SH-SY5Y (cell line): ENCODE measurements around the gene ABCC2.

Experiments used
- GATA2 ChIP-seq: IDR thresholded peaks from 2 replicates; pipeline ENCODE4 v1.6.1; 2011; ENCODE audit warnings: mild to moderate bottlenecking, low read depth, low read length
- GATA3 ChIP-seq: IDR thresholded peaks from 2 replicates; pipeline ENCODE4 v1.6.1; 2011; ENCODE audit warnings: low read depth, mild to moderate bottlenecking, low read length, moderate library complexity

DNA sequence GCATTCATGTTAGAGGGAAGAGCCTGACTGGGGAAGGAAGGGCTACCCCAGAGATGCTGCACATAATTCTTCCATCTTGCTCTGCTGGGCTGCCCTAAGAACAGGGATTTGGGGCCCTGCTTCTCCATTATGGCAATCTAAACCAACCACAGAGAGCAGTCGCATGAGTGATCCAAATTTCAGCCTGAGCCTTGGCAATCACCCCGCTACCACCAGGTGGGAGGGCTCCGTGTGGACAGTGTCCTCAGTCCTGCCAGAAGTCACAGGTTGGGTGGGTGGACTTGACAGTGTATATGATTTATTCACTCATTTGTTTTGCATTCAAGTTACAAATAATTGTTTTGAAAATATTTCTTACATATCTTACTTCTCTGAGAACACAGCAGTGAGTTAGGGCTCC, 22.0 kb downstream of the ABCC2 start:
- no peak for TF ChIP-seq GATA2
- TF ChIP-seq GATA3: no peak
